ENCODE data around the gene DOCK4.

DNA sequence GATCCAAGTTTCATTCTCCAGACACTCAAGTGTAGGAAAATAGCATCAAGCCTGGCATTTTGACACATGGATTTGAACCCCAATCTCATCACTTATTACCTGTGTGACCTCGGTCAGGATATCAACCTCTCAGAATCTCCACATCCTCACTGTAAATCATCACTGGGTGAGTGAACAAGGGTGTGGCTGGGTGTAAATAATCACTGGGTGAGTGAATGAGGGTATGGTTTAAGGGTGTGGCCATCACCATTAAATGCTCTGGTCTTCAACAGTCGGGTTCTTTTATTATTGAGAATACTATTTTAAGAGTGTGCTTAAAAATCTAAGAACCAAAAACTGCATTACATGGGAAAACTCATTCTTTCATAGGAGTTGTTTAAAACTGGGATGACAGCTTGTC, 200.1 kb downstream of the DOCK4 start:
- TF ChIP-seq, protein P1, sequence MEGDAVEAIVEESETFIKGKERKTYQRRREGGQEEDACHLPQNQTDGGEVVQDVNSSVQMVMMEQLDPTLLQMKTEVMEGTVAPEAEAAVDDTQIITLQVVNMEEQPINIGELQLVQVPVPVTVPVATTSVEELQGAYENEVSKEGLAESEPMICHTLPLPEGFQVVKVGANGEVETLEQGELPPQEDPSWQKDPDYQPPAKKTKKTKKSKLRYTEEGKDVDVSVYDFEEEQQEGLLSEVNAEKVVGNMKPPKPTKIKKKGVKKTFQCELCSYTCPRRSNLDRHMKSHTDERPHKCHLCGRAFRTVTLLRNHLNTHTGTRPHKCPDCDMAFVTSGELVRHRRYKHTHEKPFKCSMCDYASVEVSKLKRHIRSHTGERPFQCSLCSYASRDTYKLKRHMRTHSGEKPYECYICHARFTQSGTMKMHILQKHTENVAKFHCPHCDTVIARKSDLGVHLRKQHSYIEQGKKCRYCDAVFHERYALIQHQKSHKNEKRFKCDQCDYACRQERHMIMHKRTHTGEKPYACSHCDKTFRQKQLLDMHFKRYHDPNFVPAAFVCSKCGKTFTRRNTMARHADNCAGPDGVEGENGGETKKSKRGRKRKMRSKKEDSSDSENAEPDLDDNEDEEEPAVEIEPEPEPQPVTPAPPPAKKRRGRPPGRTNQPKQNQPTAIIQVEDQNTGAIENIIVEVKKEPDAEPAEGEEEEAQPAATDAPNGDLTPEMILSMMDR (IDR thresholded peaks at IDR 0.05), result no peak
- no peak for TF ChIP-seq POLR2AphosphoS5 (IDR thresholded peaks at IDR 0.05)
